DOHH2 (cell line): ENCODE measurements around the gene LEPR.

Experiments
- CTCF ChIP-seq: fragments of 200-600 bp; sonication (generic); IDR thresholded peaks from one replicate; pipeline ENCODE4 v1.5.1; 2014; ENCODE audit warnings: antibody characterized with exemption, mild to moderate bottlenecking, low read depth, low read length; ENCODE audit not compliant: poor library complexity, severe bottlenecking
- EZH2phosphoT487 ChIP-seq: fragments of 200-600 bp; sonication (generic); IDR thresholded peaks from 2 replicates; pipeline ENCODE4 v1.6.1; 2017; ENCODE audit warnings: borderline replicate concordance, mild to moderate bottlenecking, antibody characterized with exemption, low read length, moderate library complexity, mixed read lengths

DNA sequence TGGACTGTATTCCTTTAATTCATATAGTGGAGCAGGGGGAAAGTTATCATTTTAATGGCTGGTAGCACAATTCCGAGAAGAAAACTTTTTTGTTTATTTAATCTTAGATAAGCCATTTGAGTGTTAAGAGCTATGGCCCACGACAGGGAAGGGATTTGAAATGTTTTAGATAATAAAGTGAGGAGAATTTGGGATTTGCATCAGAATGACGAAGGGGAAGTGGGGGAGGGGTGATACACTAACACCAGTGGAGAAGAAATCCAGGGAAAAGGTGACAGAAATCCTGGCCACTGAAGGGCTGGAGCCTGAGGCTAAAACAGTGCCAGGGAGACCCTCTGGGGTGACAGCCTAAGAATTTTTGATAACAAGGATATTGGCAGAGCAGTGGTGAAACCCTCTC is 21.0 kb downstream of the LEPR start:
- no peak for TF ChIP-seq CTCF
- no peak for TF ChIP-seq EZH2phosphoT487
